ENCODE data around the gene ATAD2B.

DNA sequence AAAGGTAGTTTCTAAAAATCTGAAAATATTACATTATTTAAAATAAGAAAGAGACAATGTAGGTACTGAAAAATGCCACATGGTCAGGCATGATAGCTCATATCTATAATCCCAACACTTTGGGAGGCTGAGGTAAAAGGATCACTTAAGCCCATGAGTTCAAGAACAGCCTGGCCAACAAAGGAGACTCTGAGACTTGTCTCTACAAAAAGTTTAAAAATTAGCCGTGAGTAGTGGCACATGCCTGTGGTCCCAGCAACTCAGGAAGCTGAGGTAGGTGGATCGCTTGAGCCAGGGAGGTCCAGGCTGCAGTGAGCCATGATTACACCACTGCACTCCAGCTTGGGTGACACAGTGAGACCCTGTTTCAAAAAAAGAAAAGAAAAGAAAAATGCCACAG, 21.8 kb downstream of the ATAD2B start:
- TF ChIP-seq, protein P1, sequence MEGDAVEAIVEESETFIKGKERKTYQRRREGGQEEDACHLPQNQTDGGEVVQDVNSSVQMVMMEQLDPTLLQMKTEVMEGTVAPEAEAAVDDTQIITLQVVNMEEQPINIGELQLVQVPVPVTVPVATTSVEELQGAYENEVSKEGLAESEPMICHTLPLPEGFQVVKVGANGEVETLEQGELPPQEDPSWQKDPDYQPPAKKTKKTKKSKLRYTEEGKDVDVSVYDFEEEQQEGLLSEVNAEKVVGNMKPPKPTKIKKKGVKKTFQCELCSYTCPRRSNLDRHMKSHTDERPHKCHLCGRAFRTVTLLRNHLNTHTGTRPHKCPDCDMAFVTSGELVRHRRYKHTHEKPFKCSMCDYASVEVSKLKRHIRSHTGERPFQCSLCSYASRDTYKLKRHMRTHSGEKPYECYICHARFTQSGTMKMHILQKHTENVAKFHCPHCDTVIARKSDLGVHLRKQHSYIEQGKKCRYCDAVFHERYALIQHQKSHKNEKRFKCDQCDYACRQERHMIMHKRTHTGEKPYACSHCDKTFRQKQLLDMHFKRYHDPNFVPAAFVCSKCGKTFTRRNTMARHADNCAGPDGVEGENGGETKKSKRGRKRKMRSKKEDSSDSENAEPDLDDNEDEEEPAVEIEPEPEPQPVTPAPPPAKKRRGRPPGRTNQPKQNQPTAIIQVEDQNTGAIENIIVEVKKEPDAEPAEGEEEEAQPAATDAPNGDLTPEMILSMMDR (IDR thresholded peaks at IDR 0.05), result no peak
- no peak for TF ChIP-seq POLR2A (IDR thresholded peaks at IDR 0.05)
